IPS-18c (cell line): ENCODE data around the gene CFAP46.

Experiments
- H3K4me3 ChIP-seq: 2 replicates; pipeline ENCODE4 v1.7.0; 2013; ENCODE audit warnings: low read depth, mild to moderate bottlenecking, low read length, moderate library complexity; ENCODE audit not compliant: insufficient read depth
- H3K9me3 ChIP-seq: one replicate; pipeline ENCODE4 v1.6.1; 2013; ENCODE audit warnings: mild to moderate bottlenecking, low read length, moderate library complexity; ENCODE audit not compliant: control insufficient read depth, insufficient read depth

Gene CFAP46

DNA sequence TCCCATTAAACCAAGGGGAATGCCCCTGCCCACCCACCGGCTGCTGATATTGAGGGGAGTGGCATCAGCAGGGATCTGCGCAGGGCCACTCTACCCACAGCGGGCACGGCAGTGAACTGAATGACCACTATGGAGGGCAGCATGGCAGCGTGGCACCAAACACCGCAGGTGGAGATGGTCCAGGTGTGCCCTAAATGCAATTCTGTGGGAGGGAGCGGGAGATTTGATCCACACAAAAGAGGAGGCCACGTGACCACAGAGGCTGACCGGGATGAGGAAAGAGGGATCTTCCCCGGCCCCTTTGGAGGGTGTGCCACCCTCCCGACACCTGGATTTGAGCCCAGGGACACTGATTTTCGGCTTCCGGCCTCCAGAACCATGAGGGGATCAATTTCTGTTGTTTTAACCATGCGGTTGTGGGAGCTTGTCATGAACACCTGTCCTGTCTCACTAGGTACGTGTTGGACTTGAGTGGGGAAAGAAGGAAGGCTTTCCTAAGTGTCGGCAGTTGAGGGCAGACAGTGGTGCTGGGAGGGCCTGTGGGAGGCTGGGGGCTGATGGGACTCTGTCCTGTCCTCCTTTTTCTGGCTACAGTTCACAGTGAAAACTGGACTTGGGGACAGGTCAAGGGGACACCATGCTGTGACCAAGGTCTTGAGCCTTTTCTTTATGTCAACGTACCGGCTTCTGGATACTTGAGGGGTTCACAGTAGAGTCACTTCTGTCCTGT lies 66.1 kb downstream of the CFAP46 start:
- Histone ChIP-seq H3K4me3 (no peak overlapping the region), H3K9me3 (no peaks in the 10 kb centered on the region)

DNA sequence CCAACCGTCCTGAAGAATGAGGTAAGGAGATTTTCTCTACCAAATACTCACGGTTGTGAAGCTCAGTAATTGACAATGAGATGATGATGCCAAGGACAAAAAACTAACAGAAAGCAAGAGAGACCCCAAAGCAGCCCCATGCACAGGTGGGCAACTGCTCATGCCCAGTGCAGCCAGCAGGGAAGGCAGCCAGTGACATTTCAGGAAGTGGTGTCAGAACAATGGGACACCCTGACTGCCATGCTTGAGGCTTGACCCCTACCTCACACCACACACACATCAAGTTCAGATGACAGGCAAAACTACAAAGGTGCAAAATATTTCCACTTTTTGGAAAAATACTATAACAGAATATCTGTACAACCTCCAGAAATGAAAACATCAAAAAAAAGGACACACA lies 66.9 kb downstream of the CFAP46 start:
- Histone ChIP-seq H3K9me3 (no peaks in the 10 kb centered on the region), H3K4me3 (no peak overlapping the region)

DNA sequence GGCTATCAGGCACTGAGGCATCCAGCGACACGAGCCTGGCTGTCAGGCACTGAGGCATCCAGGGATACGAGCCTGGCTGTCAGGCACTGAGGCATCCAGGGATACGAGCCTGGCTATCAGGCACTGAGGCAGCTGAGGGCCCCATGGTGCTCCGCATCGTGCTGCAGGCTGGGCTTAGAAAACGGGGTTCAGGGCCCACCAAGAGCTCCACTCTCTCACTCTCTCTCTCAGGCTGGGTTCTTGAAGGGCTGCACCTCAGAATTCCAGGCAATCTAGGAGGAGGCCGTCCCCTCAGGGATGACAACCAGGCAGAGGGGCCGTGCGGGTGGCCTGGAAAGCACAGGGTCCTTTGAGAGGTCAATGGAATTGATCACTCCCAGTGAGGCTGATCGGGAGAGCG lies 69.0 kb downstream of the CFAP46 start:
- H3K4me3 ChIP-seq = no peak overlapping the region
- H3K9me3 ChIP-seq = no peaks in the 10 kb centered on the region

DNA sequence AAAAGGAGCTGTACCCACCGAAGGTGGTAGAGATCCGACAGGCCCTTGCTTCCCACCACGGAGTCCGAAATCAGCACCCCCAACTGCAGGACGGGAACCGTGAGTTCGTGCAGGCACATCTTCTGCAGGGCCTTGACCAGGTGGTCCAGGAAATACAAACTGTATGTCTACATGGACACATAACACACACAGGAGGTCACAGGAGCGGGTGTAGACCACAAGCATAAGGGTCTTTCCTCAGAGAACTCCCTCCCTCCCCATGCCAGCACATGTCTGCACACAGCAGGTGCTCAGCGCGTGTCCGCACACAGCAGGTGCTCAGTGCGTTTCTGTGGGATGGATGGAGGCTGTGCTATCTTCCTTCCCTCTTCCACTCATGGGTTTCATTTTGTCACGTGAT lies 69.7 kb downstream of the CFAP46 start:
- no peaks in the 10 kb centered on the region for H3K9me3 ChIP-seq
- H3K4me3 ChIP-seq = no peak overlapping the region

DNA sequence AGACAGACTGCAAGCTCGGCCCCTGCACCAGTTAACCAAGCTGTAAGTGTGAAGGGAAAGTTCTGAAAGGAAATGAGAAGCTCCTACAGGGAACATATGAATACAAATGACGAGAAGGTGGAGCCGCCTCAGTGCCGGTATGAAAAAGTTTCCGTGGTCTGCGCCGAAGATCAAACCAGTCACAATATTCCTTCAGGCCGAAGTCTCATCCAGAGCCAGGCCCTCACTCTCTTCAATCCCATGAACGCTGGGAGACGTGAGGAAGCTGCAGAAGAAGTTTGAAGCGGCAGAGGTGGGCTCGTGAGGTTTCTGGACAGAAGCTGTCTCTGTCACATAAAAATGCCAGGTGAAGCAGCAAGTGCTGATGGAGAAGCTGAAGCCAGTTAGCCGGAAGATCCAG lies 71.9 kb downstream of the CFAP46 start:
- no peak overlapping the region for H3K4me3 ChIP-seq
- no peaks in the 10 kb centered on the region for H3K9me3 ChIP-seq

DNA sequence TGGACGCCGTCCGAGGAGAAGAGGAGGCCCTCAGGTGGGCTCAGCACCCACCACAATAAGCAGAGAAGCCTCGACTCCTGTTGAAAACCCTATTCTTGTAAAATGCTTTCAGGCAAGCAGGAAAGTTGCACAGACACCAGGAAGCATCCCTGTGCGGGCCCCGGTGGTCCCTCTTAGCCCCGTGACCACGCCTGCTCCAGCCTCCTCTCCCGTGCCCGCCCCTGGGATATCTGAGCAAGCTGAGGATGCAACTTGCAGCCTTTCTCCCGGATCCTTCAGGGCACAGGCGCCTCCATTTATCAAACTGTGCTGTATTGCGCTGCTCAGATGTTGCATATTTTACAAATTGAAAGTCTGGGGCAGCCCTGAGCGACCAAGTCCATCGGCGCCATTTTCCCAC lies 72.7 kb downstream of the CFAP46 start:
- H3K4me3 ChIP-seq = no peak overlapping the region
- H3K9me3 ChIP-seq = no peaks in the 10 kb centered on the region

DNA sequence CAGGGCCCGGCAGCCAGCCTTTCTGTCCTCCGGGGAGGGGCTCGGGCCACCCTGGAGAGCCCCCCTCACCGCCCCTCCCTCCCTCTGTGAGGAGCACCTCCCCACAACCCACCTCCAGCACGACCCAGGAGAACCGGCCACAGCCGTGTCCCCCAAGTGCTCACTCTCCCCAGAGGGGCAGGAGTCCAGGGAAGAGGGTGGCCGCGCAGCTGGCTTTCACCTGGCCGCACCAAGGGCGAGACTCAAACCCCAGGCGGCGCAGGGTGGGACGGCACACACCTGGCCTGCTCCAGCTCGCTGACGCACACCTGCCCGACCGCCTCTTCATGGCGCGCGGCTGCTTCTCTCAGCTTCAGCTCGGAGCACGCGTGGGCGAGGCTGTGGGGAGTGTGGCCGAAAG lies 73.4 kb downstream of the CFAP46 start:
- H3K4me3 ChIP-seq = no peak overlapping the region
- H3K9me3 ChIP-seq = no peaks in the 10 kb centered on the region

DNA sequence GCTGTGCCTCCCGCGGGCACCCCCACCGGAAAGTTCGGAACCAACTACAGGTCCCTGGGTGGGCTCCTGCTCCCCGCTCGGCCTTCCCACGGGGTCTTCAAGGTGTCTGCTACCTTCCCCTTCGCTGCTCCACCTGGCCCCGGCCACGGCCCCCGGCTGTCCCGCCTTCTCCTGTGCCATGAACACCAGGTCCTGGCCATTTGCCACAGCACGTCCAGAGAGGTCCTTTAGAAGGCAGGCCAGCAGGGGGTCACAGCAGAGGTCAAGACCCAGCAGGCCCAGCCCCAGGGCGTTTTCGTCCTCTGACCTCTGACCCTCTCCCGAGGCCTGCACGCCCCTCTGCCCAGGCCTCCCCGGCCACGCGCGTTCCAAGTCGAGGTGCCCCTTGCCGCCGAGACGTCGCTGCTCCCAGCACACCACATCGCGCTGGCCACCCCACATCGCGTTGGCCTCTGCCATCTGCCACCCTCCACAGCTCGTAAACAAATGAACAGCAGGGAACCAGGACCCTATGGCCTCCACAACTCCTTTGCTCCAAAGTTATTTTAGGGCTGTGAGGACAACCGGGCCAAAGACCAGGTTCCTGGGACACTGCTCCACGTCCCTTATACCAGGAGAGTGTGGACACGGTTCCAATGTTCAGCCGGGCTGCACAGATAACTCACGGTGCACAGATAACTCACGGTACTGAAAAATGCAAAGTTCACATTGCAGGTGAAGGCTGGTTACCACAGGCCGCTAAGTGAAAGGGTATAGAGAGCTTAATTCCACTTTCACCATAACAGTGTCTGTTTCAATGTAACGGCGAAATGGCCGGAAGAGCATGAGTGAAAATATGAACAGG lies 74.3 kb downstream of the CFAP46 start:
- Histone ChIP-seq H3K4me3 (no peak overlapping the region), H3K9me3 (no peaks in the 10 kb centered on the region)

DNA sequence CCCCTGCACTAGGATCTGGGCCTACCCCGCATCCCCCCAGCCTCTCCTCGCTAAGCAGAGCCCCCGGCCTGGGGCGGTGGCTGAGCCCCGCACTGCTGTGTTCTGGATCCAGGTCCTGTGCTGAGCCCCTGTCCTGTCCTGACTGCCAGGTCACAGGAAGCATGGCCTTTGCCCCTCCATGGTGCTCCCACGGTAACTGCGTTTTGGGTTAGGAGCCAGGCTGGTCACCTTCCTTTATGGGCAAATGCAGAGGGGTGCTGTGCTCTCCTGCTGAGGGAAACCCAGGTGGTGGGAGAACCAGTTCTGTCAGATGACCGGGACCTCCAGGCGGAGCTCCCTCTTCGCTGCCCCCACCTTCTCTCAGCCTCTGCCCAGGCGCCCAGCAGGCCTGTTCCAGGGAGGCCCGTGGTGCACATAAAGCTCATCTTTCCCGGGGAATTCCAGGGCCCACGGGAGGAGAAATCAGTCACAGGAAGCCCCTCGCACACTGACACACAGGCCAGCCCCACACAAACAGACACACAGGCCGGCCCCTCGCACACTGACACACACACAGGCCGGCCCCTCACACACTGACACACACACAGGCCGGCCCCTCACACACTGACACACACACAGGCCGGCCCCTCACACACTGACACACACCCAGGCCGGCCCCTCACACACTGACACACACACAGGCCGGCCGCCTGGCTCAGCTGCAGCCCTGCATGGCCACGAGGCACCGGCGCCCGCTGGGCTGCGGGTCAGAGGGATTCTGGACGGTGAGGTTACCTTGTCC lies 75.6 kb downstream of the CFAP46 start:
- Histone ChIP-seq H3K4me3 (no peak overlapping the region), H3K9me3 (no peaks in the 10 kb centered on the region)

DNA sequence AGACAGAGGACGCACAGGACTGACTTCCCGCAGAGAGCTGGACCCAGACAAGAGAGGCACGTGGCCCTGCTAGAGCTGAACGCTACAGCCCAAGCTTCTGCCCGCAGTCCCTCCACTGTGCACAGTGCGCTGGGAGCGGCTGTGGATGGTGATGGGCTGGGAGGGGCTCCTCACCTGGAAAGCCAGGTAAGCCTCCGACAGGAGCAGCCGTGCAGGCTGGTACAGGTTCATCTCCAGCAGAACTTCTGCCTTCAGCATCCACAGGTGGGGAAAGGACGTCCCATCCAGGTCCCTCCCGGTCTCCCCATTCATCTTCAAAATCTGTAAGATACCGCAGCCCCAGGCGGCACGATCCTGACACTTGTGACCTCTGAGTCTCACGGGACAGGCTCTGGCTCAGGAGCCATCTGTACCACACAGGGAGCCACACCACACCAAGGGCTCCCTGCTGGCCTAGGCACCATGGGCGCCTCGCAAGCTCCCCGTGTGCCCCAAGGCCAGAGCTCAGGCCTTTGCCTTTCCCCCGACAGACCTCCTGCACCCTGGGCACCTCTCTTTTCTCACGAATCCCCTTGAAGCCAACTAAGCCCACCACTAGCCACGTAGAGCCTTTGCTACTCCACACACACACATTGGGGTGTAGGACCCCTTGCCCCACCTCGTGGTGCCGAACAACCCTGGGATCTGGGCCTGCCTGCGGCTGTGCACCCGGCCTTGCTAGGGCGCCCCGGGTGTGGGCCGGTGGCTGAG lies 76.3 kb downstream of the CFAP46 start:
- Histone ChIP-seq H3K4me3 (no peak overlapping the region), H3K9me3 (no peaks in the 10 kb centered on the region)

DNA sequence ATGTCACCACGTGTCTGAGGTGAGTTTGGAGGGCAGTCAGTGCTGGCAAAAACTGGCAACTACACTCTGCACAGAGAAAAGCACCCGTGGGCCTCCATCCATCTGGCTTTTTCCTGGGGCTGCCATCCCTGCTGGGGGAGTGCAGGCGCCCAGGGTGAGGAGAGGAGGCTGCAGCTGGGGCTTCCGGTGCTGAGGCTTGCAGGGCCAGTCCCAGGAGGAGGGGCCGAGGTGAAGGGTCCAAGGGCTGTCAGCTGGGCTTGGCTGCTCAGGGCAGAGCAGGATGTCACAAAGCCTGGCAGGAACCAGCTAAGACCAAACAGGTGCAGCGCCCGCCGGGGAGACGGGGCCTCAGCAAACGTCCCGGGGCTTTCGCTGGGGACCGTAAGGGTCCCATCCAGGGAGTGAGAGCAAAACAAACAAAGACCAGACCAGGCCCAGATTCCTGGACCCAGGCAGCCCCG lies 77.2 kb downstream of the CFAP46 start:
- Histone ChIP-seq H3K9me3 (no peaks in the 10 kb centered on the region), H3K4me3 (no peak overlapping the region)

DNA sequence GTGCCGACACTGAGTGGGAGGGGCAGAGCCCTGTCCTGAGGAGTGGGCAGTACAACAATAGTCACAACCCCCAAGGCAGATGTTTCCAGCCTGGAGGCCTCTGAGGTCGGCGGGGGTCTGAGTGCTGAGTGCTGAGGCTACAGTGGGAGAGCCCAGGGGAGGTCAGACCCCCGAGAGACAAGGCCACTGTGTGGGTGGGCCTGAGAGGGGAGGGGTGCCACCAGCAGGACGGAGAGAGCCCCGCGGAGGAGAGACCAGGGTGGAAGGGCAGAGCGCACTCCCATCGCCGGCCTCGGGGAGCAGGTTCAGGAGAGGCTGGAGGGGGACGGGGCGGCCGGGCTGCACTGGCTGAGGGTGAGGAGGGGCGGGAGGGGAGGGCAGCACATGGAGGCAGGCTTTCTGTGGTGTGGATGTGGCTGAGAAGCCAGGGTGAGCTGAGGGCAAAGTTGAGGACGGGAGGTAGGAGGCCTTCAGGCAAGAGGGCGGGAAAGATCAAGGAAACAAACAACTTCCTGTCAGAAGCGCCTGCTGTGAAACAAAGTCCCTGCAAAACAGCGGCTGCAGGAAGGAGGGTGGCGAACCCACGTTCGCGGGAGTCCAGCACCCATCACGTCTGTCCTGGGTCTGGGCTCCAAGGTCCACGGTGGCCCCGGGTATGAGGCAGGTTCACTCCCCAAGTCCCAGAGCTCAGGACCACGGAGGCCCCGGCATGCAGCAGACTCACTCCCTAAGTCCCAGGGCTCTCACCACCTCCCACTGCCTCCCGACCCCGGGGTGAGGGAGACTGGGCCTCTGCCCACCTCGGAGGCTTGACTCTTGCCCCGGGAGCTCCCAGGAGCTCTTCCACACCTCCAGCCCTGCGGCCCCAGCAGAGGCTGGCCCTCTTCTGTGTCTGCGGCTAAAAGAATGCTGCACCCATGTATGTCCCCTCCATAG lies 79.6 kb downstream of the CFAP46 start:
- H3K4me3 ChIP-seq = no peak overlapping the region

DNA sequence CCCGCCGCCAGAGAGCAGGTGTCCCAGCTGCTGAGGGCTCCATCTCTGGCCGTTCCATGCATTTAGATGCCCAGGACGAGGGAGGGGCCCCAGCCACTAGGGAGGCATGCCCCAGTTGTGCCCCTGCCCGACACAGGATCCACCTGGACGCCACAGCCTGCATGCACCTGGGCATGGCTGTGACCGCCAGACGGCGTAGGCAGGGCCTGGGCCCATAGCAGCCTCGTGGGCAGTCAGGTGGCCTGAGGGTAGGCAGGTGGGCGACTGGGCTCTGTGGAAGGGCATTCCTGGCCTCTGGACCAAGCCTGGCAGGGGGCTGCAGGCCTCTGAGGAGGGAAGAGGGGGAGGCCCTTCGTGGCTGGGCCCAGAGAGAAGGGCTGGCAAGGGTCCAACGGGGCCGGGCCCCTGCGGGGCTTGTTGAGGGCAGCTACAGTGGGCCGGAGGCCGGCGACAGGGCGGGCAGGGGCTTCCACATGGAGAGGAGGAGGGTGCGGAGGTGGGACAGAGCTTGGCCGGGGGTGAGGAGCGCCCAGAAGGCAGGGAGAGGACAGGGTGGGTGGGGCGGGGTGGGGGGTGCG lies 80.4 kb downstream of the CFAP46 start:
- Histone ChIP-seq H3K4me3 (no peak overlapping the region), H3K9me3 (no peaks in the 10 kb centered on the region)

More for the DNA sequence above, 79.6 kb downstream of the CFAP46 start:
- H3K9me3 ChIP-seq = no peaks in the 10 kb centered on the region

DNA sequence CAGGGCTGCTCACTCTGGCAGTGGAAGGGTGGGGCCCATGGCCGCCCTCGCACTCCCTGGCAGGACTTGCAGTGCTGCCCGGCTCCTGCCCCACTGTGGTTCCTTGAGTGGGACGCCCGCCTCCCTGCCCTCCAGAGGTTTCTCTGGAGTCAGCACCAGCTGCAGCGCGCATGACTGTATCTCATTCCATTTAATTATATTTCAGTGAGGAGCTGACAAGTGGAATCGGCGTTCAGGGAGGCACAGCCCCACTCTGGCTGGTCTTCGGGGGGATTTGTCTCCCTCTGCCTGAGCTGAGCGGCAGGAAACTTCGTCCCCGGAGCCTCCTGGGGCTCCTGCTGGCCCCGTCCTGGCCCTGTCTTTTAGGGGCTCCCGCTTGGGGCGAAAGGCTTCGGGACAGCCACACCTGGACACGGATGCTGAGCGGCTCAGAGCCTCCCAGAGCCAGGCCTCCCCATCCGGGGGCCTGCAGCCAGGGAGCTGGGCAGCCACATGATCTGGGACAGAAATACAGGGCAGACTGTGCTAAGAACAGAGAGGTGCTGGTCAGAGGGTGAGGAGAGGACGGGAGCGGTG lies 81.2 kb downstream of the CFAP46 start:
- no peaks in the 10 kb centered on the region for H3K9me3 ChIP-seq
- no peak overlapping the region for H3K4me3 ChIP-seq

DNA sequence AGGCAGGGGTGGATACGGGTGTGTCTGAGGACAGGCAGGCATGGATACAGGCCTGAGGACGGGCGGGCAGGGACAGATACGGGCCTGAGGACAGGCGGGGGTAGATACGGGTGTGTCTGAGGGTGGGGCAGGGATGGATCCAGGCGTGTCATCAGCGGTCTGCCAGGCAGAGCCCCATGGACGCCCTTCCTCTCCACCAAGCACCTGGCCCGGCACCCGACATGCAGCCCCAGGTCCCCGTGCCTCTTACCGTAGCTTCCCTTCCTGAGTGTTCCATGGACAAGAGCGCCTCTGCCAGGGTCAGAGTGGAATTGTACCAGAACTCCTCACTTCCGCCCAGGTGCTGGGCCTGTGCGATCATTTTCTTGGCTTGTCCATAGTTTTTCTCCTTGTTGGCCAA lies 81.8 kb downstream of the CFAP46 start:
- H3K9me3 ChIP-seq = no peaks in the 10 kb centered on the region

More for the DNA sequence above, 81.8 kb downstream of the CFAP46 start:
- H3K4me3 ChIP-seq = no peak overlapping the region
